Uterus (tissue), 4 donors: Measurements from ENCODE around the gene SLC6A7. TPM values are rescaled to one million over a fixed set of nuclear protein-coding genes. Genes with fewer than 3 reads are reported as not detected.
A peak's percentile ranks its signal among the peaks of the same experiment; 100 is the strongest.

Source experiments
- DNase-seq, 2 donors: peaks; one replicate each; pipeline ENCODE4 v3.0.0-alpha.2; 2019 to 2020
- H3K27ac ChIP-seq, 2 donors: fragments of 200-600 bp; sonication (generic); 1 replicate in 1 of 2; 2 replicates in 1 of 2; pipeline ENCODE4 v1.5.1; 2016 to 2018
- H3K27me3 ChIP-seq, 2 donors: fragments of 200-600 bp; sonication (generic); one replicate each; pipeline ENCODE4 v1.5.1; 2018 to 2019; ENCODE audit warnings: control low read depth in 1 of 2
- H3K36me3 ChIP-seq, 2 donors: fragments of 200-600 bp; sonication (generic); one replicate each; pipeline ENCODE4 v1.5.1; 2019; ENCODE audit warnings: control low read depth in 1 of 2
- H3K4me1 ChIP-seq, 2 donors: fragments of 200-600 bp; sonication (generic); one replicate each; pipeline ENCODE4 v1.5.1; 2018 to 2019; ENCODE audit warnings: control low read depth in 1 of 2
- H3K4me3 ChIP-seq, 2 donors: fragments of 200-600 bp; sonication (generic); 1 replicate in 1 of 2; 2 replicates in 1 of 2; pipeline ENCODE4 v1.5.1; 2018 to 2019; ENCODE audit warnings: mild to moderate bottlenecking in 1 of 2
- H3K9me3 ChIP-seq, 2 donors: fragments of 200-600 bp; sonication (generic); one replicate each; pipeline ENCODE4 v1.5.1; 2019; ENCODE audit warnings: control low read depth in 1 of 2
- POLR2A ChIP-seq, 2 donors: fragments of 450-650 bp; IDR thresholded peaks; one replicate each; pipeline ENCODE4 v1.6.1; 2016; ENCODE audit warnings: antibody characterized with exemption in 2 of 2, mild to moderate bottlenecking in 1 of 2, moderate library complexity in 1 of 2
- intact Hi-C: fragments of 100-400 bp; cut with DNase I; formaldehyde crosslinking; loops from one replicate; pipeline ENCODE4 v1.15.1; 2023; ENCODE audit warnings: low total_unique reads
- total RNA-seq, 4 donors: library from RNA; depleted of rRNA in 3 of 4; stranded (reverse); fragments of >200 nt in 3 of 4; gene quantifications; one replicate each; pipeline versions ENCODE4 v1.1.0 to v1.2.4, GENCODE V29; 2014 to 2023
- TF ChIP-seq, protein P1 (sequence below), 4 experiments: fragments of 200-600 bp in 2 of 4; fragments of 450-650 bp in 2 of 4; sonication (generic) in 2 of 4; IDR thresholded peaks; one replicate each; pipeline ENCODE4 v1.5.1; 2016 to 2019; ENCODE audit warnings: antibody characterized with exemption in 4 of 4, mild to moderate bottlenecking in 2 of 4, moderate library complexity in 1 of 4
- donor health status: DM: yes; HTN: yes; CAD: no.

The SLC6A7 gene
- total RNA-seq, 4 donors from 2014 or later: not detected

DNA sequence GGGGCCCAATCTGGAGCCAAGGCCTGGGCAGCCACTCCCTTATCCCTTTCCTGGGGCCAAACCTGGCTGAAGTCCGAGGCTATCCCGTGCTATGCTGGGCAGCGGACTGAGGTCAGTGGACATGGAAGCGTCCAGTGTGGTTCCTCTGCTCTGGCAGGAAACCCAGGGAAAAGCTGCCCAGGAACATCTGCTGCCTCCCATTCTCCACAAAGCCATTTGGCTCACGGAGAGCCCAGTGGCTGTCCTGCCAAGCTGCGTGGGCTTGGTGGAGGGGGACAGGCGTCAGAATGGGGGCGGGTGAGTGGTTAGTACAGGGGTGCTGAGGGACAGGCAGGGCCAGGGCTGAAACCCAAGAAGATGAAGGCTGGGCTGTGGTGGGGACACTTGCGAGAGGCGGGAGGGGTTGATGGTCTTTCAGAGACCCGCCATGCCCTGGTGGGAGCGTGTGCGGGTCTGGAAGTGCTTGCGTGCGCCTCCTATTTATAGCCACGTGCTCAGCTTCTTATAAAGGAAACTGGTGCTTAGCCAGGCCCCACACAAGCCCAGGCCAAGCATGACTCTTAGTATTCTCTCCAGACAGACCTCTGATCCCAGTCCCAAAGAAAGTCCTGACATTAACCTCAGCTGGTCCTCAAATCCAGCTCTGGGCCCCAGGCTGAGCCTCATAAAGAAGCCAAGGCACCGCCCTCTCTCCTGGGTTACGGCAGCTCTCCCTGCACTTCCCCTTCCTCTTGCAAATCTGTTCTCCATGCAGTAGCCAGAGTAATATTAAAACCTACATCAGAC is 9.4 kb upstream of the SLC6A7 start:
- intact Hi-C loops: no loop called here
- Histone ChIP-seq H3K36me3 (no peaks in the 10 kb centered on the region), H3K27me3 (no peaks in the 10 kb centered on the region), H3K27ac (peak overlapping the region; percentile 68 to 81), H3K9me3 (no peaks in the 10 kb centered on the region), H3K4me1 (peaks cover 0 to 11% of the 10 kb centered on the region in 2 donors), H3K4me3 (no peak overlapping the region)
- DNase-seq: peak; percentile 64 to 80
- TF ChIP-seq, protein P1, sequence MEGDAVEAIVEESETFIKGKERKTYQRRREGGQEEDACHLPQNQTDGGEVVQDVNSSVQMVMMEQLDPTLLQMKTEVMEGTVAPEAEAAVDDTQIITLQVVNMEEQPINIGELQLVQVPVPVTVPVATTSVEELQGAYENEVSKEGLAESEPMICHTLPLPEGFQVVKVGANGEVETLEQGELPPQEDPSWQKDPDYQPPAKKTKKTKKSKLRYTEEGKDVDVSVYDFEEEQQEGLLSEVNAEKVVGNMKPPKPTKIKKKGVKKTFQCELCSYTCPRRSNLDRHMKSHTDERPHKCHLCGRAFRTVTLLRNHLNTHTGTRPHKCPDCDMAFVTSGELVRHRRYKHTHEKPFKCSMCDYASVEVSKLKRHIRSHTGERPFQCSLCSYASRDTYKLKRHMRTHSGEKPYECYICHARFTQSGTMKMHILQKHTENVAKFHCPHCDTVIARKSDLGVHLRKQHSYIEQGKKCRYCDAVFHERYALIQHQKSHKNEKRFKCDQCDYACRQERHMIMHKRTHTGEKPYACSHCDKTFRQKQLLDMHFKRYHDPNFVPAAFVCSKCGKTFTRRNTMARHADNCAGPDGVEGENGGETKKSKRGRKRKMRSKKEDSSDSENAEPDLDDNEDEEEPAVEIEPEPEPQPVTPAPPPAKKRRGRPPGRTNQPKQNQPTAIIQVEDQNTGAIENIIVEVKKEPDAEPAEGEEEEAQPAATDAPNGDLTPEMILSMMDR (IDR thresholded peaks at IDR 0.05): no peak
- TF ChIP-seq POLR2A (IDR thresholded peaks at IDR 0.05): no peak

DNA sequence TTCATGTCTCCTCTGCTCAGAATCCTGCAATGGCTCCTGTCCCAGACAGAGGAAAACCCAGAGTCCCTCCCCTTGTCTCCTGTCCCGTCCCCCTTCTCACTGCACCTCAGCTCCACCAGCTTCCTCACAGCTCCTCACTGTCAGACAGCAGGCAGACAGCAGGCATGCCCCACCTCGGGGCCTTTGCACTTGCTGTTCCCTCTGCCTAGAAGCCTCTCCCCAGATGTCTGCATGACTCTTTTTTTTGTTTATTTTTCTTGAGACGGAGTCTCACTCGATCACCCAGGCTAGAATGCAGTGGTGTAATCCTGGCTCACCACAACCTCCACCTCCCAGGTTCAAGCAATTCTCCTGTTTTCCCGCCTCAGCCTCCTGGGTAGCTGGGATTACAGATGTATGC is 8.8 kb upstream of the SLC6A7 start:
- Histone ChIP-seq H3K9me3 (no peaks in the 10 kb centered on the region), H3K27me3 (no peaks in the 10 kb centered on the region), H3K4me3 (no peak overlapping the region), H3K4me1 (peaks cover 0 to 9% of the 10 kb centered on the region in 2 donors), H3K36me3 (no peaks in the 10 kb centered on the region), H3K27ac (peak overlapping the region; percentile 68 to 81)
- TF ChIP-seq POLR2A (IDR thresholded peaks at IDR 0.05): no peak
- TF ChIP-seq, protein P1 (IDR thresholded peaks at IDR 0.05): no peak
- DNase-seq: no peak
- intact Hi-C loops: no loop called here

DNA sequence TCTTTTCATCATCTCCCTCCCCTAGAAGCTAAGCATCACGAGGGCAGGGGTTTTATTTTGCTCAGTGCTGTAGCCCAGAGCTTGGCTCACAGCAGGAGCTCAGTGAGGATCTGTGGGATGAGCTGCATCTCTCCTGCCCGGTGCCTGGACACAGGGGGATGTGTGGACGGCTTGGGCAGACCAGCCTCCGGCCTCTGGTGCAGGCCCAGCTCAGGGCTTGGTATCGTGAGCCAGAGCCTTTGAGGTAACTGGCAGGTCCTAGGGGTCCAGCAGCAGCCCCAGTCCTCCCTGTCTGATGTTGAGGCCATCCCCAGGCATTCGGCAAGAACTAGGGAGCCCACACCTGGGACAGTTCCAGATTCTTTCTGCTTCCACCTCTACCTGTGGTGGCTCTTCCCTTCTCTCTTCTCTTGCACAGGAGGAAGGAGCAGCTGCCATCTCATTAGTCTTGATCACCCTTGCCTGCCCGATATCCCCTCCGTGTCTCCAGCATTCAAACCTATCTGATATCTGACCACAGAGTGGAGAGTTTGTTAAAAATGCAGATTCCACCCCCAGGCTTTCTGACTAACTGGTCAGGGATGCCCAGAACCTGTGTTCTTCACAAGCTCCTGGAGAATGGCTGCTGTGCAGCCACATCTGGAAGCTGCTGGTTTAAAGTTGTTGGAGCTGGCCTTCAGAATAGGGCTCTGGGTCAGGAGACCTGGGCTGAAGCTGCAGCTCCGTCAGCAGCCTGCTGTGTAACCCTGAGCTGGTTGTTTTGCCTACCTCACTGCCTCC is 7.9 kb upstream of the SLC6A7 start:
- no peaks in the 10 kb centered on the region for H3K27me3 ChIP-seq
- H3K4me3 ChIP-seq: no peak overlapping the region
- H3K36me3 ChIP-seq: no peaks in the 10 kb centered on the region
- TF ChIP-seq, protein P1 (IDR thresholded peaks at IDR 0.05): no peak
- TF ChIP-seq POLR2A (IDR thresholded peaks at IDR 0.05): no peak
- peaks cover 0 to 9% of the 10 kb centered on the region in 2 donors for H3K4me1 ChIP-seq
- intact Hi-C loops: no loop called here
- peak overlapping the region; percentile 13 to 68 for H3K27ac ChIP-seq
- no peak for DNase-seq
- H3K9me3 ChIP-seq: no peaks in the 10 kb centered on the region

DNA sequence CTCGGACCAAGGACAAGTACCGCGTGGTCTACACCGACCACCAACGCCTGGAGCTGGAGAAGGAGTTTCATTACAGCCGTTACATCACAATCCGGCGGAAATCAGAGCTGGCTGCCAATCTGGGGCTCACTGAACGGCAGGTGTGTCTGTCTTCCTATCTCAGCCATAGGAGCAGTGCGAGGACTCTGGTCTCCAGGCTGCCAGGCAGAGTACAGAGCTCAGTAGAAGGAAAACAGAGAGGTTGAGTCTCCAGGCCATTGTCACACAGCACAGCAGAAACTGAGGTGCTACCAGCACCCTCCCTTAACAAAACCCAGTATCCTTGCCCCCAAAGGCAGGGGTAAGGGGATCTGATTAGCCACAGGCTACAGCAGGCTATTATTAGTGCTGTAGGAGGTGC is 7.1 kb upstream of the SLC6A7 start:
- Histone ChIP-seq H3K36me3 (no peaks in the 10 kb centered on the region), H3K9me3 (no peaks in the 10 kb centered on the region), H3K4me3 (no peak overlapping the region), H3K4me1 (peaks cover 0 to 9% of the 10 kb centered on the region in 2 donors), H3K27ac (no peak overlapping the region), H3K27me3 (no peaks in the 10 kb centered on the region)
- no peak for DNase-seq
- intact Hi-C loops: no loop called here
- TF ChIP-seq POLR2A (IDR thresholded peaks at IDR 0.05): no peak
- TF ChIP-seq, protein P1 (IDR thresholded peaks at IDR 0.05): no peak

DNA sequence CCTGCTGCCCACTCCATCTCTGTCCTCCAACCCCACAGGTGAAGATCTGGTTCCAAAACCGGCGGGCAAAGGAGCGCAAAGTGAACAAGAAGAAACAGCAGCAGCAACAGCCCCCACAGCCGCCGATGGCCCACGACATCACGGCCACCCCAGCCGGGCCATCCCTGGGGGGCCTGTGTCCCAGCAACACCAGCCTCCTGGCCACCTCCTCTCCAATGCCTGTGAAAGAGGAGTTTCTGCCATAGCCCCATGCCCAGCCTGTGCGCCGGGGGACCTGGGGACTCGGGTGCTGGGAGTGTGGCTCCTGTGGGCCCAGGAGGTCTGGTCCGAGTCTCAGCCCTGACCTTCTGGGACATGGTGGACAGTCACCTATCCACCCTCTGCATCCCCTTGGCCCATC is 6.4 kb upstream of the SLC6A7 start:
- Histone ChIP-seq H3K27me3 (no peaks in the 10 kb centered on the region), H3K4me1 (peaks cover 0 to 9% of the 10 kb centered on the region in 2 donors), H3K36me3 (no peaks in the 10 kb centered on the region), H3K4me3 (no peak overlapping the region), H3K27ac (no peak overlapping the region), H3K9me3 (no peaks in the 10 kb centered on the region)
- TF ChIP-seq POLR2A (IDR thresholded peaks at IDR 0.05): no peak
- TF ChIP-seq, protein P1 (IDR thresholded peaks at IDR 0.05): no peak
- intact Hi-C loops: no loop called here
- DNase-seq: no peak
